Retinal pigment epithelial cell (primary cell): Measurements from ENCODE around the gene PRKN.

ENCODE experiments used
- DNase-seq: peaks from one replicate; pipeline ENCODE4 v3.0.0-alpha.2; 2010; ENCODE audit warnings: low read depth
- H3K4me3 ChIP-seq: 2 replicates; pipeline ENCODE4 v1.5.1; 2011; ENCODE audit warnings: mild to moderate bottlenecking, low read length, control low read depth, moderate library complexity
- CTCF ChIP-seq: conservative IDR thresholded peaks from 2 replicates; pipeline ENCODE4 v1.5.1; 2011; ENCODE audit warnings: low read depth, low read length, control low read depth, inconsistent platforms

The PRKN gene

GRCh38 chr6:162576016-162576415 is 151.6 kb downstream of the PRKN start:
- H3K4me3 ChIP-seq = no peak overlapping the region
- no peak for DNase-seq
- TF ChIP-seq CTCF = no peak

GRCh38 chr6:162572240-162572639 is 155.3 kb downstream of the PRKN start:
- no peak for DNase-seq
- H3K4me3 ChIP-seq = no peak overlapping the region
- TF ChIP-seq CTCF = no peak

GRCh38 chr6:162568266-162568665 is 159.3 kb downstream of the PRKN start:
- no peak for TF ChIP-seq CTCF
- H3K4me3 ChIP-seq = no peak overlapping the region
- DNase-seq = no peak

- no peak for DNase-seq
- TF ChIP-seq CTCF = no peak
- H3K4me3 ChIP-seq = no peak overlapping the region
These were observed 165.5 kb downstream of the PRKN start for GRCh38 chr6:162562041-162562440.

- no peak overlapping the region for H3K4me3 ChIP-seq
- TF ChIP-seq CTCF = no peak
- DNase-seq = no peak
These were observed 166.7 kb downstream of the PRKN start for GRCh38 chr6:162560891-162561290.

- no peak for DNase-seq
- no peak for TF ChIP-seq CTCF
These were observed 173.0 kb downstream of the PRKN start for GRCh38 chr6:162554531-162554930.

GRCh38 chr6:162546905-162547304 is 180.7 kb downstream of the PRKN start:
- TF ChIP-seq CTCF = no peak
- no peak overlapping the region for H3K4me3 ChIP-seq
- no peak for DNase-seq

More at GRCh38 chr6:162554531-162554930, 173.0 kb downstream of the PRKN start:
- no peak overlapping the region for H3K4me3 ChIP-seq
